ENCODE data around the gene ELMO1.

DNA sequence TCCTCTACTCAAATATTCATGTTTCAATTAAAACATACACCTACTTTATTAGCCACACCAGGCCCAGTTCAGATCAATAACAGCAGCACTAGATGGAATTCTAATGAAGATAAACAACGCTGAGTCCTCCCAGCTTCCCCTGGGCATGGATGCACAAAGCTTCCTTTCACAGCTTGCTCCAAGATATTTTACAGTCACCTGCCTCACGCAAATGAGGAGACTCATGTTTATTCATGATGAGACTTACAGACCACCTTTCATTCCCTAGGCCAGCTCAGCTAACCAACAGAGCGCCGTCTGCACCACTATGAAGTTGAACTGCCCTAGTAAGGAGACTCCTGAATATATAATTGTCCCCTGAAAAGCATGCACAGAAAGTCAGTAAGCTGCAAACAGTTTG lies 441.4 kb downstream of the ELMO1 start:
- no peak for TF ChIP-seq SKIL (CRISPR knock-in tag; IDR thresholded peaks at IDR 0.05; ENCODE audit: borderline replicate concordance)
- TF ChIP-seq, protein P1, sequence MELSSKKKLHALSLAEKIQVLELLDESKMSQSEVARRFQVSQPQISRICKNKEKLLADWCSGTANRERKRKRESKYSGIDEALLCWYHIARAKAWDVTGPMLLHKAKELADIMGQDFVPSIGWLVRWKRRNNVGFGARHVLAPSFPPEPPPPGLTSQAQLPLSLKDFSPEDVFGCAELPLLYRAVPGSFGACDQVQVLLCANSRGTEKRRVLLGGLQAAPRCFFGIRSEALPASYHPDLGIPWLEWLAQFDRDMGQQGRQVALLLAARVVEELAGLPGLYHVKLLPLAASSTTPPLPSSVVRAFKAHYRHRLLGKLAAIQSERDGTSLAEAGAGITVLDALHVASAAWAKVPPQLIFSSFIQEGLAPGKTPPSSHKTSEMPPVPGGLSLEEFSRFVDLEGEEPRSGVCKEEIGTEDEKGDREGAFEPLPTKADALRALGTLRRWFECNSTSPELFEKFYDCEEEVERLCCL (CRISPR knock-in tag; IDR thresholded peaks at IDR 0.05; ENCODE audit: borderline replicate concordance), result no peak
- TF ChIP-seq CTCF (CRISPR knock-in tag; IDR thresholded peaks at IDR 0.05), result no peak
- TF ChIP-seq JUND (CRISPR knock-in tag; IDR thresholded peaks at IDR 0.05), result no peak
- no peak for TF ChIP-seq GTF2F1 (IDR thresholded peaks at IDR 0.05; ENCODE audit: low read length)
- no peak for TF ChIP-seq MEIS1 (CRISPR knock-in tag; IDR thresholded peaks at IDR 0.05; ENCODE audit: borderline replicate concordance)
- TF ChIP-seq, protein P2, sequence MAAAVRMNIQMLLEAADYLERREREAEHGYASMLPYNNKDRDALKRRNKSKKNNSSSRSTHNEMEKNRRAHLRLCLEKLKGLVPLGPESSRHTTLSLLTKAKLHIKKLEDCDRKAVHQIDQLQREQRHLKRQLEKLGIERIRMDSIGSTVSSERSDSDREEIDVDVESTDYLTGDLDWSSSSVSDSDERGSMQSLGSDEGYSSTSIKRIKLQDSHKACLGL (CRISPR knock-in tag; IDR thresholded peaks at IDR 0.05), result no peak
- no peak for TF ChIP-seq GABPA (IDR thresholded peaks at IDR 0.05; ENCODE audit: low read depth, low read length)
- no peak for TF ChIP-seq GABPA (CRISPR knock-in tag; IDR thresholded peaks at IDR 0.05; ENCODE audit: low read depth)
- no peak for TF ChIP-seq ZNF577 (CRISPR knock-in tag; IDR thresholded peaks at IDR 0.05; ENCODE audit: borderline replicate concordance, low read depth)
- no peak for TF ChIP-seq SUZ12 (IDR thresholded peaks at IDR 0.05; ENCODE audit: low read depth, low read length)
- no peak for TF ChIP-seq SMARCE1 (IDR thresholded peaks at IDR 0.05; ENCODE audit: borderline replicate concordance)
- TF ChIP-seq RBAK (CRISPR knock-in tag; IDR thresholded peaks at IDR 0.05), result no peak
- TF ChIP-seq KLF16 (CRISPR knock-in tag; IDR thresholded peaks at IDR 0.05), result no peak

All from HepG2 (cell line).